CD14-positive monocyte (primary cell): ENCODE results near the gene ATXN2L. TPM values are rescaled to one million over a fixed set of nuclear protein-coding genes. Genes with fewer than 3 reads are reported as not detected.
"Not testable (repeated sequence)": the region's sequence is repeated elsewhere in the genome, so short reads cannot be mapped to it uniquely, and the experiment has no call there.

Experiments
- DNase-seq, 3 donors: peaks; one replicate each; pipeline ENCODE4 v3.0.0-alpha.2; 2011 to 2022
- H2AFZ ChIP-seq: 2 replicates; pipeline ENCODE4 v1.6.0; 2012; ENCODE audit warnings: mild to moderate bottlenecking, low read depth, low read length, inconsistent platforms; ENCODE audit not compliant: insufficient read depth, poor library complexity, severe bottlenecking
- H3K27ac ChIP-seq, 2 donors: 1 replicate in 1 of 2; 2 replicates in 1 of 2; pipeline ENCODE4 v1.5.1; 2012 to 2013; ENCODE audit warnings: low read length in 2 of 2, control low read depth in 1 of 2, inconsistent platforms in 1 of 2, low read depth in 1 of 2, mild to moderate bottlenecking in 1 of 2
- H3K27me3 ChIP-seq, 2 donors: one replicate each; pipeline versions ENCODE4 v1.6.0 to v1.6.1; 2011 to 2013; ENCODE audit warnings: low read length in 2 of 2; ENCODE audit not compliant: control insufficient read depth in 2 of 2, insufficient read depth in 2 of 2
- H3K36me3 ChIP-seq, 2 donors: replicated peaks in 1 of 2; 1 replicate in 1 of 2; 2 replicates in 1 of 2; pipeline versions ENCODE4 v1.5.1 to v1.6.1; 2012 to 2013; ENCODE audit warnings: low read length in 2 of 2, control low read depth in 1 of 2, inconsistent platforms in 1 of 2, mild to moderate bottlenecking in 1 of 2; ENCODE audit not compliant: insufficient read depth in 2 of 2, control insufficient read depth in 1 of 2
- H3K4me1 ChIP-seq, 2 donors: 1 replicate in 1 of 2; 2 replicates in 1 of 2; pipeline versions ENCODE4 v1.5.1 to v1.6.1; 2012 to 2013; ENCODE audit warnings: low read length in 2 of 2, control low read depth in 1 of 2, inconsistent platforms in 1 of 2, mild to moderate bottlenecking in 1 of 2, moderate library complexity in 1 of 2; ENCODE audit not compliant: insufficient read depth in 2 of 2, control insufficient read depth in 1 of 2
- H3K4me2 ChIP-seq: replicated peaks from 2 replicates; pipeline ENCODE3; 2012; ENCODE audit warnings: low read length, moderate library complexity, mild to moderate bottlenecking; ENCODE audit not compliant: poor library complexity, severe bottlenecking; ENCODE audit errors: extremely low read depth
- H3K4me3 ChIP-seq, 3 experiments: fragments of 200-600 bp in 1 of 3; sonication (generic) in 1 of 3; replicated peaks in 1 of 3; 1 replicate in 2 of 3; 2 replicates in 1 of 3; pipeline ENCODE4 v1.5.1; 2011 to 2013; ENCODE audit warnings: low read length in 3 of 3, mild to moderate bottlenecking in 3 of 3, control low read depth in 2 of 3, low read depth in 2 of 3, inconsistent platforms in 1 of 3, moderate library complexity in 1 of 3
- H3K79me2 ChIP-seq: 2 replicates; pipeline ENCODE4 v1.6.0; 2012; ENCODE audit warnings: mild to moderate bottlenecking, control low read depth, inconsistent platforms, low read length, moderate library complexity; ENCODE audit not compliant: insufficient read depth
- H3K9ac ChIP-seq: 2 replicates; pipeline ENCODE4 v1.6.0; 2017; ENCODE audit warnings: low read length, mild to moderate bottlenecking; ENCODE audit not compliant: insufficient read depth, poor library complexity, severe bottlenecking
- H3K9me3 ChIP-seq, 2 donors: replicated peaks in 1 of 2; 1 replicate in 1 of 2; 2 replicates in 1 of 2; pipeline versions ENCODE4 v1.5.1 to v1.6.1; 2012 to 2013; ENCODE audit warnings: low read length in 2 of 2, control low read depth in 1 of 2; ENCODE audit not compliant: control insufficient read depth in 1 of 2, insufficient read depth in 1 of 2
- H4K20me1 ChIP-seq: 2 replicates; pipeline ENCODE4 v1.6.0; 2012; ENCODE audit warnings: mild to moderate bottlenecking, low read length, control low read depth, moderate library complexity; ENCODE audit not compliant: insufficient read depth
- H3K27ac Mint-ChIP-seq, 7 donors: one replicate each; pipeline ENCODE4 v1.8.0; 2020; ENCODE audit warnings: mild to moderate bottlenecking in 7 of 7, mixed read lengths in 7 of 7, moderate library complexity in 6 of 7, inconsistent platforms in 2 of 7
- H3K27me3 Mint-ChIP-seq, 3 donors: one replicate each; pipeline ENCODE4 v1.8.0; 2021 to 2022; ENCODE audit warnings: low read depth in 3 of 3, mild to moderate bottlenecking in 3 of 3, mixed read lengths in 3 of 3, moderate library complexity in 3 of 3, inconsistent platforms in 1 of 3
- H3K36me3 Mint-ChIP-seq, 2 donors: one replicate each; pipeline ENCODE4 v1.8.0; 2020; ENCODE audit warnings: mixed read lengths in 2 of 2, inconsistent platforms in 1 of 2, mild to moderate bottlenecking in 1 of 2
- H3K4me1 Mint-ChIP-seq: one replicate; pipeline ENCODE4 v1.8.0; 2020; ENCODE audit warnings: mild to moderate bottlenecking, mixed read lengths
- H3K4me3 Mint-ChIP-seq, 2 donors: one replicate each; pipeline ENCODE4 v1.8.0; 2020; ENCODE audit warnings: mild to moderate bottlenecking in 2 of 2, mixed read lengths in 2 of 2, moderate library complexity in 1 of 2
- H3K9me3 Mint-ChIP-seq, 7 donors: one replicate each; pipeline ENCODE4 v1.8.0; 2020 to 2022; ENCODE audit warnings: mixed read lengths in 7 of 7, mild to moderate bottlenecking in 6 of 7, moderate library complexity in 6 of 7, inconsistent platforms in 2 of 7
- WGBS: methylation state at CpG from one replicate; pipeline ENCODE4 v1.1.5; 2013; ENCODE audit warnings: missing lambda C conversion rate; ENCODE audit not compliant: insufficient coverage; 5-methylcytosine and 5-hydroxymethylcytosine counted together
- intact Hi-C, 2 donors: fragments of 100-400 bp; cut with micrococcal nuclease; formaldehyde crosslinking; loops; one replicate each; pipeline versions ENCODE4 v1.15.0 to v1.15.1; 2023
- polyA minus RNA-seq: library from RNA; depleted of rRNA, polyadenylated mRNA; stranded (reverse); fragments of >200 nt; gene quantifications from 2 replicates; pipeline ENCODE4 v1.2.3, GENCODE V29; 2012
- polyA plus RNA-seq, 3 donors: library from polyadenylated mRNA; depleted of rRNA in 1 of 3; unstranded in 2 of 3; stranded (reverse) in 1 of 3; fragments of 300-500 nt in 2 of 3; fragments of >200 nt in 1 of 3; fragmentation: Illumina TruSeq in 2 of 3; gene quantifications; 1 replicate in 2 of 3; 2 replicates in 1 of 3; pipeline ENCODE4 v1.2.3, GENCODE V29; 2012 to 2021
- total RNA-seq, 12 experiments: library from RNA in 1 of 12; stranded (reverse) in 1 of 12; fragments of 120-200 nt in 1 of 12; gene quantifications; one replicate each; pipeline ENCODE4 v1.2.4 and lab custom pipeline; 2013 to 2026; ENCODE audit warnings: mixed read lengths in 6 of 12, inconsistent platforms in 1 of 12
- TF ChIP-seq, protein P1 (sequence below): fragments of 200-600 bp; IDR thresholded peaks from one replicate; pipeline ENCODE4 v1.8.0; 2022; ENCODE audit warnings: antibody characterized with exemption, mild to moderate bottlenecking

Gene ATXN2L, protein sequence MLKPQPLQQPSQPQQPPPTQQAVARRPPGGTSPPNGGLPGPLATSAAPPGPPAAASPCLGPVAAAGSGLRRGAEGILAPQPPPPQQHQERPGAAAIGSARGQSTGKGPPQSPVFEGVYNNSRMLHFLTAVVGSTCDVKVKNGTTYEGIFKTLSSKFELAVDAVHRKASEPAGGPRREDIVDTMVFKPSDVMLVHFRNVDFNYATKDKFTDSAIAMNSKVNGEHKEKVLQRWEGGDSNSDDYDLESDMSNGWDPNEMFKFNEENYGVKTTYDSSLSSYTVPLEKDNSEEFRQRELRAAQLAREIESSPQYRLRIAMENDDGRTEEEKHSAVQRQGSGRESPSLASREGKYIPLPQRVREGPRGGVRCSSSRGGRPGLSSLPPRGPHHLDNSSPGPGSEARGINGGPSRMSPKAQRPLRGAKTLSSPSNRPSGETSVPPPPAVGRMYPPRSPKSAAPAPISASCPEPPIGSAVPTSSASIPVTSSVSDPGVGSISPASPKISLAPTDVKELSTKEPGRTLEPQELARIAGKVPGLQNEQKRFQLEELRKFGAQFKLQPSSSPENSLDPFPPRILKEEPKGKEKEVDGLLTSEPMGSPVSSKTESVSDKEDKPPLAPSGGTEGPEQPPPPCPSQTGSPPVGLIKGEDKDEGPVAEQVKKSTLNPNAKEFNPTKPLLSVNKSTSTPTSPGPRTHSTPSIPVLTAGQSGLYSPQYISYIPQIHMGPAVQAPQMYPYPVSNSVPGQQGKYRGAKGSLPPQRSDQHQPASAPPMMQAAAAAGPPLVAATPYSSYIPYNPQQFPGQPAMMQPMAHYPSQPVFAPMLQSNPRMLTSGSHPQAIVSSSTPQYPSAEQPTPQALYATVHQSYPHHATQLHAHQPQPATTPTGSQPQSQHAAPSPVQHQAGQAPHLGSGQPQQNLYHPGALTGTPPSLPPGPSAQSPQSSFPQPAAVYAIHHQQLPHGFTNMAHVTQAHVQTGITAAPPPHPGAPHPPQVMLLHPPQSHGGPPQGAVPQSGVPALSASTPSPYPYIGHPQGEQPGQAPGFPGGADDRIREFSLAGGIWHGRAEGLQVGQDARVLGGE
- total RNA-seq (2013), result 37.0 TPM
- 100 to 1,000 TPM in 1 of 3 donors, 10 to 100 TPM in 1, 1 to 10 TPM in 1; 4.8 to 118 (median 10.2) TPM for polyA plus RNA-seq
- polyA minus RNA-seq, result 53.1 and 59.3 TPM in 2 replicates
- 24.4 to 152 (median 59.6) reads per million in 11 experiments for total RNA-seq (lab: John Stamatoyannopoulos, UW)

DNA sequence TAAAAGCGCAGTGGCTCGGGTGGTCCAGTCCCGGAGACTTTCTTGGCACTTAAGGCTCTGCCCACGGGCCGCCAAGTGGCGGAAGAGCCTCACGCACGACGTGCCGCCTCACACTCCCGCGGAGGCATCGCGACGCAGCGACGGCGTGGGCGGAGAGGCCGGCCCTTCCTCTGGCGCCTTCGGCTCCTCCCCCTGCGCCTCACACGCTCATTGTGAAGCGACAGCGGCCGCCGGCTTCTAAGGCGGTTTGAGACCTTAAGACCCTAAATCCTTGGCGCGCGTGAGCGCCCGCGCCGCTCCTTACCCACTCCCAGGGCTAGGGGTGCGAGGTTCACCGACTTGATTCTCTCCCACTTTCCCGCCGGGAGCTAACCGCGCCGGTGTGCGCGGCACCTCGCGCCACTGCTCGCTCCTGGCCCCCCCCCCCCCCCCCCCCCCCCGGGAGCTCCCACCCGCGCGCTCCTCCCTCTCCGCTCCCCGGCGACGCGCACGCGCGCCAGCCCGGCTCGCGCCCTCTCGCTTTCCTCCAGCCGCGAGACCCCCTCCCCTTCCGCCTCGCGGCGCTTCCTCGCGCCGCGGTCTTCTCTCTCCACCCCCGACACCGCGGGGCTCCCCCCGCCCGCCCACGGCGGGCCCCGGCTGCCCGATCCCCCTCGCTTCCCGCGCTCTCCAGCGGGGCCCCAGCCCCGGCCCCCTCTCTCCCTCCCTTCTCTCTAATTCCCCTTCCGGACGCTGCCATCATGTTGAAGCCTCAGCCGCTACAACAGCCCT lies at the start of gene ATXN2L:
Gene ATXN2L, plus strand, starts transcription at position 480 of the 771 bp plus-strand sequence. Its CDS starts 261 bp downstream, at position 741.
- H2AFZ ChIP-seq, result peak within 1 kb of the TSS; percentile 63

DNA sequence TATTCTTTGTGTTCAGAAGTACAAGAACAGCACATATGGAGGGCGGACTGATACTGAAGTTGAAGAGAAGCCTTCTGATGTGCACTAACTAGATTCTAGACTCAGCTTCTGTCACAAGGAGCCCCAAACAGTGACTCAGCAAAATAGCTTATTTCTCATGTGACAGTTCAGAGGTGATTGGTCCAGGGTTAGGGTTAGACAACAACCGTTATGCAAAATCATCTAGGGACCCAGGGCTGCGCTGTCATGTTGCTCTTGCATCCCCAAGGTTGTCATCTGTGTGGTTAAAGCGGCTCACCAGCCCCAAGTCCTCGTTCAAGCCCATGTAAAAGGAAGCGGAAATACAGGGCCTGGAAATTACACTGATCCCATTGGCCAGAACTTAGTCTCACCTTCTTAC lies 41.1 kb upstream of the ATXN2L start:
- H3K4me1 ChIP-seq, H3K36me3 ChIP-seq, H3K27me3 Mint-ChIP-seq, intact Hi-C loops, H3K27ac ChIP-seq, H3K9ac ChIP-seq, H3K9me3 Mint-ChIP-seq, H3K4me3 Mint-ChIP-seq, H2AFZ ChIP-seq, H4K20me1 ChIP-seq, H3K4me3 ChIP-seq, H3K79me2 ChIP-seq, H3K27ac Mint-ChIP-seq, H3K4me2 ChIP-seq, H3K9me3 ChIP-seq, H3K4me1 Mint-ChIP-seq, H3K36me3 Mint-ChIP-seq, DNase-seq, H3K27me3 ChIP-seq: not testable (repeated sequence)
- no CpG with 5 or more reads among the region's 6 CpGs for WGBS

More for the DNA sequence above, at the start of gene ATXN2L:
- Mint-ChIP-seq H3K9me3 (peaks cover 0 to 5% (median 0%) of the 10 kb centered on the region in 7 donors), H3K27me3 (peaks cover 0 to 1% (median 0%) of the 10 kb centered on the region in 3 donors), H3K4me3 (peak within 1 kb of the TSS; percentile 95 to 98), H3K4me1 (peaks cover 24% of the 10 kb centered on the region), H3K27ac (peak within 1 kb of the TSS; percentile 98 to 99 (median 99)), H3K36me3 (peaks cover 26 to 29% of the 10 kb centered on the region in 2 donors)
- Histone ChIP-seq H3K4me1 (peaks cover 30 to 37% of the 10 kb centered on the region in 2 donors), H3K9me3 (peaks cover 0 to 3% of the 10 kb centered on the region in 2 donors), H3K9ac (peak within 1 kb of the TSS; percentile 100), H3K4me3 (peak within 1 kb of the TSS; percentile 58 to 94 (median 84)), H3K4me2 (peak within 1 kb of the TSS; percentile 82), H3K27me3 (no peaks in the 10 kb centered on the region), H3K27ac (peak within 1 kb of the TSS; percentile 87 to 97), H4K20me1 (peaks cover 38% of the 10 kb centered on the region), H3K36me3 (peaks cover 25 to 28% of the 10 kb centered on the region in 2 donors), H3K79me2 (peaks cover 58% of the 10 kb centered on the region)
- TF ChIP-seq, protein P1, sequence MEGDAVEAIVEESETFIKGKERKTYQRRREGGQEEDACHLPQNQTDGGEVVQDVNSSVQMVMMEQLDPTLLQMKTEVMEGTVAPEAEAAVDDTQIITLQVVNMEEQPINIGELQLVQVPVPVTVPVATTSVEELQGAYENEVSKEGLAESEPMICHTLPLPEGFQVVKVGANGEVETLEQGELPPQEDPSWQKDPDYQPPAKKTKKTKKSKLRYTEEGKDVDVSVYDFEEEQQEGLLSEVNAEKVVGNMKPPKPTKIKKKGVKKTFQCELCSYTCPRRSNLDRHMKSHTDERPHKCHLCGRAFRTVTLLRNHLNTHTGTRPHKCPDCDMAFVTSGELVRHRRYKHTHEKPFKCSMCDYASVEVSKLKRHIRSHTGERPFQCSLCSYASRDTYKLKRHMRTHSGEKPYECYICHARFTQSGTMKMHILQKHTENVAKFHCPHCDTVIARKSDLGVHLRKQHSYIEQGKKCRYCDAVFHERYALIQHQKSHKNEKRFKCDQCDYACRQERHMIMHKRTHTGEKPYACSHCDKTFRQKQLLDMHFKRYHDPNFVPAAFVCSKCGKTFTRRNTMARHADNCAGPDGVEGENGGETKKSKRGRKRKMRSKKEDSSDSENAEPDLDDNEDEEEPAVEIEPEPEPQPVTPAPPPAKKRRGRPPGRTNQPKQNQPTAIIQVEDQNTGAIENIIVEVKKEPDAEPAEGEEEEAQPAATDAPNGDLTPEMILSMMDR, result no peak
- WGBS, result under 1% methylated on average over 49 of the region's 91 CpGs
- intact Hi-C loops, result loop anchor here in 1 of 2 donors (5.0 kb wide), 1 partner anchor 40 kb away; the partner anchor contains the start of gene SH2B1
- DNase-seq, result peak; percentile 93 to 96 (median 94)

DNA sequence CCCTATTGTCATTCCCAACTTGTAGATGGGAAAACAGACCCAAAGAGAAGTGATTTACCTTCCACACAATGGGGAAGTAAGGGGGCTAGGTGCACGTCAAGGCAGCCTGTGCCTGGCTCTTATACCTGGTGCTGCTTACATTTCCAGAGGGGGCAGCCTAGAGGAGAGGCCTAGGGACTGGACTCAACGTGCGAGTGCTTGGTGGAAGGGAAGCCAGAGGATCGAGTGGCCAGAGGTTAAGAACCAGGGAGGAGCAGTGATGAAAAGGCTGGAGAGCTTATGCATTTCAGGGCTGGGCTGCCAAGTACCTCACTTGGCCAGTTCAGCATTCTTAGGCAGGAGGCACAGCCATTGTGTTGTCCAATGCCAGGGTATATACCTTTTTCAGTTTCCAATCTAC lies 40.4 kb upstream of the ATXN2L start:
- H3K27ac Mint-ChIP-seq, H2AFZ ChIP-seq, H3K4me1 ChIP-seq, H3K4me3 ChIP-seq, H3K9me3 ChIP-seq, H3K27me3 Mint-ChIP-seq, H3K9me3 Mint-ChIP-seq, H3K27me3 ChIP-seq, H3K36me3 ChIP-seq, H3K4me1 Mint-ChIP-seq, intact Hi-C loops, H3K36me3 Mint-ChIP-seq, H4K20me1 ChIP-seq, H3K27ac ChIP-seq, H3K4me3 Mint-ChIP-seq, H3K79me2 ChIP-seq, H3K9ac ChIP-seq, DNase-seq, H3K4me2 ChIP-seq: not testable (repeated sequence)
- no CpG with 5 or more reads among the region's 4 CpGs for WGBS
